SHP77 treated with DMSO at 0.1 percent for 48 hours (cell line): Measurements from ENCODE around the gene PPM1M.
A peak's percentile ranks its signal among the peaks of the same experiment; 100 is the strongest.

Source experiments
- DNase-seq: peaks from one replicate; lab custom pipeline; 2025; lab: John Stamatoyannopoulos, UW

PPM1M gene

GRCh38 chr3:52216585-52217408 lies 28.8 kb upstream of the PPM1M start:
- DNase-seq, result peak; percentile 51

GRCh38 chr3:52217409-52217805 lies 28.2 kb upstream of the PPM1M start:
- no peak for DNase-seq

- no peak for DNase-seq
Measured at GRCh38 chr3:52218026-52218425, 27.5 kb upstream of the PPM1M start.

GRCh38 chr3:52218454-52218853 lies 27.1 kb upstream of the PPM1M start:
- DNase-seq, result no peak

- no peak for DNase-seq
Measured at GRCh38 chr3:52218937-52219650, 26.5 kb upstream of the PPM1M start.

GRCh38 chr3:52220380-52221026 lies 25.1 kb upstream of the PPM1M start:
- DNase-seq, result peak; percentile 47

- no peak for DNase-seq
Measured at GRCh38 chr3:52221141-52221562, 24.4 kb upstream of the PPM1M start.

- no peak for DNase-seq
Measured at GRCh38 chr3:52221563-52222318, 23.8 kb upstream of the PPM1M start.

- no peak for DNase-seq
Measured at GRCh38 chr3:52222319-52223221, 23.0 kb upstream of the PPM1M start.

- no peak for DNase-seq
Measured at GRCh38 chr3:52223449-52224408, 21.8 kb upstream of the PPM1M start.

GRCh38 chr3:52225452-52226228 lies 19.9 kb upstream of the PPM1M start, which contains the start of gene TLR9:
TSS of gene TLR9 (minus strand) at chr3:52225645. CDS start at chr3:52225529, 116 bp downstream.
- no peak for DNase-seq

- no peak for DNase-seq
Measured at GRCh38 chr3:52226229-52226817, 19.2 kb upstream of the PPM1M start.

- no peak for DNase-seq
Measured at GRCh38 chr3:52227117-52227516, 18.4 kb upstream of the PPM1M start.

GRCh38 chr3:52227766-52228165 lies 17.8 kb upstream of the PPM1M start:
- DNase-seq, result no peak

GRCh38 chr3:52228266-52228665 lies 17.3 kb upstream of the PPM1M start:
- DNase-seq, result no peak

GRCh38 chr3:52228751-52229291 lies 16.7 kb upstream of the PPM1M start:
- no peak for DNase-seq

GRCh38 chr3:52229656-52230055 lies 15.9 kb upstream of the PPM1M start:
- no peak for DNase-seq

GRCh38 chr3:52230461-52230860 lies 15.1 kb upstream of the PPM1M start:
- no peak for DNase-seq
